ENCODE data around the gene HECTD3.
"Not testable (repeated sequence)": the region's sequence is repeated elsewhere in the genome, so short reads cannot be mapped to it uniquely, and the experiment has no call there.

Gene HECTD3

DNA sequence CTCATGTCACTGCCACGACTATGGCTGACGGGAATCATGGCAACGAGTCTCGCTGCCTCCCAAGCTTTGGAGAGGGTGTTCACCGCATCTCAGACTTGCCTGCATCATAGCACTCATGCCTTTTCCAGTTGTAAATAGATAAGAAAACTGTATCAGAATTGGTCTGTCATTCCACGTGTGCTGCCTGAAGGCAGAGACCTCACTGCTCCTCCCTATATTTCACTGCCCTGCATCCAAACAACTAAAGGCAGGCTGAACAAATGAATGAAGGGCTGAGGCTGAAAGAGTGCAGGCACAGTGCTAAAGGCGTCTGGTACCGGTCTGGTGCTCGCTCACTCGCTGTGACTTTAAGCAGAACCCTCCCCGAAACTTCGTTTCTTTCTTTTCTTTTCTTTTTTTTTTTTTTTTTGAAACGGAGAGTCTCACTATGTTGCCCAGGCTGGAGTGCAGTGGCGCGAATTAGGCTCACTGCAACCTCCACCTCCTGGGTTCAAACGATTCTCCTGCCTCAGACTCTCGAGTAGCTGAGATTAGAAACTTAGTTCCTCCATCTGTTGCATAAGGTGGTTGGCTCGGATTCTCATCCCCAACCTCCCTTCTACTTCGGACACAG, 25.3 kb downstream of the HECTD3 start:
- DNase-seq = no peak

DNA sequence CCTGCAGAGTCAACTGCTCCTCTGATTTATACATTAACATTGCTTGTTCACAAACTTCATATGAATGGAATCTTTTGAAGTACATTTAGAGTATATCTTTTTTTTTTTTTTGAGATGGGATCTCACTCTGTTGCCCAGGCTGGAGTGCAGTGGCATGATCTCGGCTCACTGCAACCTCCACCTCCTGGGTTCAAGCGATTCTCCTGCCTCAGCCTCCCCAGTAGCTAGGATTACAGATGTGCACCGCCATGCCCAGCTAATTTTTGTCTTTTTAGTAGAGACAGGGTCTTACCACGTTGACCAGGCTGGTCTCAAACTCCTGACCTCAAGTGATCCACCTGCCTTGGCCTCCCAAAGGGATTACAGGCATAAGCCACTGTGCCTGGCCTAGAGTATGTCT, 33.8 kb downstream of the HECTD3 start:
- not testable (repeated sequence) for DNase-seq

DNA sequence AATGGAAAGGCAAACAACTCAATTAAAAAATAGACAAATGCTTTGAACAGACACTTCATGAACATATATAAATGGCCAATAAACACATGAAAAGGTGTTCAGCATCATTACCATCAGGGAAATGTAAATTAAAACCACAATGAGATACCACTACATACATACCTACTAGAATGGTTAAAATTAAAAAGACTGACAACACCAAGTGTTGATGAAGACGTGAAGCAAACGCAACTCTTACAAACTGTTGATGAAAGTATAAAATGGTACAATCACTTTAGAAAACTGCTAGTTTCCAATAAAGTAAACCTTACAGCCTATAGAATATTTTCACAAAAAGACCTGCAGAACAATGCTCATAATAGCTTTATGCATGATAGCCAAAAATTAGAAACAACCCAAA, 34.9 kb downstream of the HECTD3 start:
- no peak for DNase-seq

DNA sequence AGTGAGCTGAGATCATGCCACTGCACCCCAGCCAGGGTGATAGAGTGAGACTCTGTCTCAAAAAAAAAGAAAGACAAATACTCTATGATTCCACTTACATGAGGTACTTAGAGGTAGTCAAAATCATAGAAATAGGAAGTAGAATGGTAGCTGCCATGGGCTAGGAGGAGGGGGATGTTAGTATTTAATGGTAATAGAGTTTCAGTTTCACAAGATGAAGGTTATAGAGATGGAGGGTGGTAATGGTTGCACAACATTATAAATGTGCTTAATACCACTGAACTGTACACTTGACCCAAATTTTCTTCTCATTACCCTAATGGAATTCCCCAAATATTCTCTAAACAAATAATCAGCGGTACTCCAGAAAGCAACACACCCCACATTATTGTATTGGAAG, 37.5 kb downstream of the HECTD3 start:
- DNase-seq = no peak

DNA sequence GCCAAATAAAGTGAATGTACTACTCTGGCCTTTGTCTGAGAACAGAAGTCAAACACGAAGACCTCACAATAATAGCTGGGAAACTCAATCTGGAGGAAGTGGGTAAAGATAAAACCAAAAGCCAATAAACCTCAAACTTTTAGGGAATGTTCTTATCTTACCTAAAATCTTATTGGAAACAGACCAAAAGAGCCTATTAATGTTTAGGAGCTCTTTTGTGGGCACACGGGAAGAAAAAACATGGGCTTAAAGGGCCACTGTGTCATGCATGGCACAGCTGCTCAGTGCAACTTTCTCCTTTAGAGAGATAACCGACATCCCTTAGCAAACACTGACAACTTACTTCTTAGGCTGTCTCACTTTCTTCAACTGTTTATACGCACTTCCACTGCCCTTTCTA, 40.8 kb downstream of the HECTD3 start:
- DNase-seq = no peak

DNA sequence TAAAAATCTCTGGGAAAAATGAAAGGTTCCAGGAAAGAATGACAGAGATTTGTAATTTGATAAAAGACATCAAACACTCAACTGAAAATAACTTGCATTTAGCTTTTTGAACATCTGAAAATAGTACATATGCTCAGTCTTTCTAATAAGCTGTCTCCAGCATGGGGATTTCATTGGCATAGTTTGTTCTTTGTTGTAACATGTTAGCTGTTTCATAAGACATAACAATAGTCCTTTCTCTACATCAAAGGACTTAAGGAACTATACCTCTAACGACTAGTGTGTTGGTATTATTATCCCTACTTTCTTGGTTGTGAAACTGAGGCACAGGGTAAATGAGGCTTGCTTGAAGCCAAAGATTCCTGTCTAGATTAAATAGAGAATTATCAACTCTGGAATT, 46.7 kb downstream of the HECTD3 start:
- no peak for DNase-seq

DNA sequence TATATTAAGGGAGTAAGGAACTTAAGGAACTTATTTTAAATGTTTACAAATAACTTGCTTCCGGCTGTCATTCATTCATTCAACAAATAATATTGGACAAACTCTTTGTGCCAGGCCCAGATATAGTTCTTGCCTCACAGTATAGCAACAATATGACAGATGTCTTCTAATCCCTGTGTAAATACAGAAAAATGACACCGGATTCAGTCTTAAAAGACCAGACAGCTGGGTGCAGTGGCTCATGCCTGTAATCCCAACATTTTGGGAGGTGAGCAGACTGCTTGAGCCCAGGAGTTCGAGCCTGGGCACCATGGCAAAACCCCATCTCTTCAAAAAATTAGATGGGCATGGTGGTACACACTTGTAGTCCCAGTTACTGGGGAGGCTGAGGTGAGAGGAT, 48.4 kb downstream of the HECTD3 start:
- DNase-seq = no peak

DNA sequence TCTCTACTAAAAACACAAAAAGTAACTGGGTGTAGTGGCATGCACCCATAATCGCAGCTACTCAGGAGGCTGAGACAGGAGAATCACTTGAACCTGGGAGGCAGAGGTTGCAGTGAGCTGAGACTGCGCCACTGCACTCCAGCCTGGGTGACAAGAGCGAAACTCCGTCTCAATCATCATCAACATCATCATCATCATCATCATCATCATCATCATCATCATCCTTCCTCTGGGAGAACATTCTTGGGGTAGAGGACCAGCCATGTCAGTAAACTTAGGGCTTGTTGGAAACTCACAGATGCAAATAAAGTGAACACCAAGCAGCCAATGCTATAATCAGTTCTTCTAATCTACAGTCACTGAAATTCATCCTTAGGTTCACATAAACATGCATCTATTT, 49.1 kb downstream of the HECTD3 start:
- DNase-seq = not testable (repeated sequence)

DNA sequence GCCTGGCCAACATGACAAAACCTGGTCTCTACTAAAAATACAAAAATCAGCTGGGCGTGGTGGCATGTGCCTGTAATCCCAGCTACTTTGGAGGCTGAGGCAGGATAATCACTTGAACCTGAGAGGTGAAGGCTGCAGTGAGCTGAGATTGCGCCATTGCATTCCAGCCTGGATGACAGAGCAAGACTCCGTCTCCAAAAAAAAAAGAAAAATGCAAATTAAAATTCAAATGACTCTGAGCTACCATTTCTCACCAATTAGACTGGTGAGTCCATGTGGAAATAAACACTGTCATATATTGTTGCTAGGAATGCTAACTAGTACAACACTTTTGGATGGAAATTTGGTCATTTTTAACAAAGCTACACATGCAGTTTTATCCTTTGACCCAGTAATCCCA, 53.6 kb downstream of the HECTD3 start:
- DNase-seq = not testable (repeated sequence)

DNA sequence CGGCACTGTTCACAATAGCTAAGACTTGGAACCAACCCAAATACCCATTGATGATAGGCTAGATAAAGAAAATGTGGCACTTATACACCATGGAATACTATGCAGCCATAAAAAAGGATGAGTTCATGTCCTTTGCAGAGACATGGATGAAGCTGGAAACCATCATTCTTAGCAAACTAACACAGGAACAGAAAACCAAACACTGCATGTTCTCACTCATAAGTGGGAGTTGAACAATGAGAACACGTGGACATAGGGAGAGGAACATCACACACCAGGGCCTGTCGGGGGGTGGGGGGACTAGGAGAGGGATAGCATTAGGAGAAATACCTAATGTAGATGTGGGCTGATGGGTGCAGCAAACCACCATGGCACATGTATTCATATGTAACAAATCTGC, 55.0 kb downstream of the HECTD3 start:
- DNase-seq = not testable (repeated sequence)
